OCI-LY7 (cell line): ENCODE results near the gene HLA-E.

ENCODE experiments used
- CTCF ChIP-seq: fragments of 200-600 bp; sonication (generic); conservative IDR thresholded peaks from 2 replicates; pipeline ENCODE4 v1.5.1; 2014; ENCODE audit warnings: mild to moderate bottlenecking, antibody characterized with exemption, low read length, moderate library complexity, mixed read lengths
- EZH2phosphoT487 ChIP-seq: fragments of 200-600 bp; sonication (generic); IDR thresholded peaks from 2 replicates; pipeline ENCODE4 v1.6.1; 2018; ENCODE audit warnings: low read depth, borderline replicate concordance, mild to moderate bottlenecking, mixed run types, antibody characterized with exemption, low read length, moderate library complexity, mixed read lengths

- TF ChIP-seq CTCF = peak; percentile 62
- TF ChIP-seq EZH2phosphoT487 = no peak
Observed at GRCh38 chr6:30493643-30494250, 4.4 kb downstream of the HLA-E start.
